Activated effector memory CD4-positive, alpha-beta T cell treated with anti-CD3 and anti-CD28 coated beads, Interleukin-2, amount 50 U/mL, for 16 hours (primary cell): ENCODE results near the gene DHFR.
"Not testable (repeated sequence)": the region's sequence is repeated elsewhere in the genome, so short reads cannot be mapped to it uniquely, and the experiment has no call there.

ENCODE experiments used
- DNase-seq: peaks from one replicate; pipeline ENCODE4 v3.0.0-alpha.2; 2020

The DHFR gene

DNA sequence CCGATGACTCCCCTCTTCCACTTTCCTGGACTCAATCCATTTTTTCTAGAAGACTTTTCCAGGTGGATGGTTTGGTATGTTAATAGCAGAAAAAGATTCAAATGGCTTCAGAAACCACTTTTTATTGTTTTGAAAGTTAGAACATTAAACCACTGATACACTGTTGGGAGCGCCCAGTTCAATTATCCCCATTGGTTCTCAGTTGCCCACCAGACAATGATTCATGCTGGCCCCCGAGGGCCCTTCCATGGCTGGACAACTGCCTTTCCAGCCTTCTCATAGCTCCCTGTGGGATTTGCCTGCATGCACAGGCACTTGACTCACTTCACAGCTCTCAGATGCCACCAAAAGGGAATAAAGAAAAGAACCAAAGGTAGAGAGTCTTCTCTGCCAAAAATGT, 63.4 kb downstream of the DHFR start:
- DNase-seq = no peak

DNA sequence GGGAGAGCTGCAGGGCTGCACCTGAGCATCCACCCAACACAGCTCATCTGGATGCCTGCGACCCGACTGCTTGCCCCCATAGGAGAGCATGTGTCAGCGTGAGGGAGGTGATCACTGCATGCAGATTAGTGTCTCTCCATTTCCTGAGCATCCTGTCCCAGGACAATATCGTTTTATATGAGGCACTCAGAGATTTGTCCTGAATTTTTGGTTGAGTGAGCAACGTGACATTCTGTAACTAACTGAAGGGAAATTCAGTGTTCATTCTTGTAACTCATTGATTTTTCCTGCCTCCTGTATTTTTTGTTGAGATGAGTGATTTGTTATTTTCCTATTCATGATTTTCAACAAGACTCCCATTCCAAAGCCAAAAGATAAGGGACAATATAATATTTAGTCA, 64.0 kb downstream of the DHFR start:
- no peak for DNase-seq

DNA sequence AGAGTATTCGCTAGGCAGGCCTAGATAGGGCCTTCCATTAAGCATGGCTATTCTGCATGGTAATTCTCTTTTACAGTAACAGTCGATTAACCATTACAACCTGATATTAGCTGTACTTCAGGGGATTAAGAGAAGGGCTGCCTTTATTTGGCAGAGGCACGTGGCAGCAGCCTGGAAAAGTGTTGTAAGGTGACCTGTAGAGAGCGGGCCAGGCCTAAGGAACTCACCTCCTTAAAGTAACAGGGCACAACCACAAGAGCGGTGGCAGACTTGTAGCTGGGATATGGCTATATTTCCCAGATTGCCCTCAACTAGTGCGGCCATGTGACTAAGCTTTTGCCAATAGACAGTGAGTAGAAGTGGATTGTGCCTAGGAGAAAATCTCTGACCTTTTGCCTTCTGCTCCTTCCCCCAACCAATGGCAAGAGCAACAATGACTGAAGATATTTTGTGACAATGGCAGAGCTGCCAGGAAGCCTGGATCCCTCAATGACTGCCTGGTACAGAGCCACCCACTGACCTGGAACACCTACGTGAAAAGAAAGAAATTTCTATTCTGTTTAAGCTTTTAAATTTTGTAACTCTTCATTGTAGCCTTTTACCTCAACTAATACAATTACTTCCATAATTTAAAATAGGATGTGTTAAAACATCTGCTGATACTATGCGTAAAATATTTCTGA, 65.8 kb downstream of the DHFR start:
- no peak for DNase-seq

DNA sequence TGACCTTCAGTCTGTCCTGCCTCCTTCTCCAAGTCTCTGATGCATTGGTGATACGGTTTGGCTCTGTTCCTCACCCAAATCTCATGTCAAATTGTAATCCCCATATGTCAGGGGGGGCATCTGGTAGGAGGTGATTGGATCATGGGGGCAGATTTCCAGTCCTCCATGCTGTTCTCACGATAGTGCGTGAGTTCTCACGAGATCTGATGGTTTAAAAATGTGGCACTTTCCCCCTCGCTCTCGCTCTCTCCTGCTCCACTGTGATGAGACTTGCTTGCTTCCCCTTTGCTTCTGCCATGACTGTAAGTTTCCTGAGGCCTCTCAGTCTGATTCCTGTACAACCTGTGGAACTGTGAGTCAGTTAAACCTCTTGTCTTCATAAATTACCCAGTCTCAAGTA, 70.0 kb downstream of the DHFR start:
- no peak for DNase-seq

DNA sequence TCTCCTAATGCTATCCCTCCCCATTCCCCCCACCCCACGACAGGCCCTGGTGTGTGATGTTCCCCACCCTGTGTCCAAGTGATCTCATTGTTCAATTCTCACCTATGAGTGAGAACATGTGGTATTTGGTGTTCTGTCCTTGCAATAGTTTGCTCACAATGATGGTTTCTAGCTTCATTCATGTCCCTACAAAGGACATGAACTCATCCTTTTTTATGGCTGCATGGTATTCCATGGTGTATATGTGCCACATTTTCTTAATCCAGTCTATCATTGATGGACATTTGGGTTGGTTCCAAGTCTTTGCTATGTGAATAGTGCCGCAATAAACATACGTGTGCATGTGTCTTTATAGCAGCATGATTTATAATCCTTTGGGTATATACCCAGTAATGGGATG, 74.5 kb downstream of the DHFR start:
- DNase-seq = not testable (repeated sequence)

DNA sequence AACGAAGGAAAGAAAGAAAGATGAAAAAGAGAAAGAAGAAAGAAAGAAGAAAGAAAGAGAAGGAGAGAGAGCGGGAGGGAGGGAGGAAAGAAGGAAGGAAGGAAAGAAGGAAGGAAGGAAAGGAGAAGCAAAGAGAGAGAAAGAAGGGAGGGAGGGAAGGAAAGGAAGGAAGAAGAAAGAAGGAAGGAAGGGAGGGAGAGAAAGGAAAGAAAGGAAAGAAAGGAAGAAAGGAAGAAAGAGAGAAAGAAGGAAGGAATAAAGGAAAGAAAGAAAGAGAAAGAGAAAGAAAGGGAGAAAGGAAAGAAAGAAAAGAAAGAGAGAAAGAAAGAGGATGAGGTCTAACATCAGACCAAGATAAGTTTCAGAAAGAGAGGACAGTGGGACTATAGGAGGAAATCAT, 75.7 kb downstream of the DHFR start:
- DNase-seq = no peak

DNA sequence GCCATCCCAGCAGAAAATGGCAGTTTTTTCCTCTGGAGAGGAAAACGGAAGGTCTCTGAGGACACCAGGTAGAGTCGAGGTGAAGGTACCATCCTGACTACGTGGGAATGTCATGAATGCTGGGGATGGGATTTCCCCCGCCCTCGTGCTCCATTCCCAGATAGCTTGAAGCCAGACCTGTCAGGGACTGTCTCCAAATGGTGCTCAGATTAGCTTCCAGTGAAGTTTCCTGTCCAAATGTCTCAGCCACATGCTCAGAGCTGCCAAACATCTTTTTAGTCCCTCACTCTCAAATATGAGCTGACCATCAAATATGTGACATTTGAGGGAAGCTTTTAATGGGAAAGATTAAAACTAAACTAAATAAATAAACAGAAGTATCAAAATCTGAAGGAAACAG, 77.1 kb downstream of the DHFR start:
- no peak for DNase-seq

DNA sequence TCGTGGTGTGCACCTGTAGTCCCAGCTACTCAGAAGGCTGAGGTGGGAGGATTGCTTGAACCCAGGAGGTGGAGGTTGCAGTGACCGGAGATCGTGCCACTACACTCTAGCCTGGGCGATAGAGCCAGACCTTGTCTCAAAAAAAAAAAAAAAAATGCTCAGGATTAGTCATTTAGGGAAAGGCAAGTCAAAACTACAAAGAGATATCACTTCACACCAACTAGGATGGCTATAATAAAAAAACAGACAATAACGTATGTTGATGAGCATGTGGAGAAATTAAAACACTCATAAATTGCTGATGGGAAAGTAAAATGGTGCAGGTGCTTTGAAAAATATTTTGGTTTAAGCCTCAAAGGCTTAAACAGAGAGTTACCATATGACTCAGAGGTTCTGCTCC, 78.4 kb downstream of the DHFR start:
- no peak for DNase-seq
